Measurements from ENCODE around the gene AKAP11.
"Not testable (repeated sequence)": the region's sequence is repeated elsewhere in the genome, so short reads cannot be mapped to it uniquely, and the experiment has no call there.

AKAP11 gene

GRCh38 chr13:42272115-42272803 lies at the start of gene AKAP11:
Gene AKAP11 (plus strand): TSS chr13:42272152. CDS start chr13:42286349, 14,197 bp downstream.
- peak; percentile 45 for DNase-seq (ENCODE audit: low spot score)

- no peak for DNase-seq (ENCODE audit: low spot score)
These were observed 48.3 kb upstream of the AKAP11 start for GRCh38 chr13:42223681-42224080.

- DNase-seq (ENCODE audit: low spot score): no peak
These were observed 46.9 kb upstream of the AKAP11 start for GRCh38 chr13:42225051-42225450.

GRCh38 chr13:42226759-42227158 lies 45.2 kb upstream of the AKAP11 start:
- DNase-seq (ENCODE audit: low spot score): not testable (repeated sequence)

DNA sequence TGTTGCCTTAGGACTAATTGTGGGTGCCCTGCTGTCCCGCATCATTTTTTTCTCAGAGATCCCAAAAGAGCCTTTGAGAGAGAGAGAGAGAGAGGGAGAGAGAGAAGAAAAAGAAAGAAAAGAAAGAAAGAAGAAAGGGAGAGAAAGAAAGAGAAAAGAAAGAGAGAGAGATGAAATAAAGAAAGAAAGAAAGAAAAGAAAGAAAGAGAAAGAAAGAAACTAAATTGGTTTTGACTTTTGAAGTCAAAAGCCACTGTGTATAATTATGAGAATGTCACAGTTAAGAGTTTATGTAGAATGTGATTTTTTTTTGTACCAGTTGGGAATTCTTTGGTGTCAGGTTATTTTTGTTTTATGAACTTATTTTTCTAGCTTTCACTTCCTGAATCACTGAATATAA lies 43.4 kb upstream of the AKAP11 start:
- no peak for DNase-seq (ENCODE audit: low spot score)

GRCh38 chr13:42229287-42229686 lies 42.7 kb upstream of the AKAP11 start:
- no peak for DNase-seq (ENCODE audit: low spot score)

DNA sequence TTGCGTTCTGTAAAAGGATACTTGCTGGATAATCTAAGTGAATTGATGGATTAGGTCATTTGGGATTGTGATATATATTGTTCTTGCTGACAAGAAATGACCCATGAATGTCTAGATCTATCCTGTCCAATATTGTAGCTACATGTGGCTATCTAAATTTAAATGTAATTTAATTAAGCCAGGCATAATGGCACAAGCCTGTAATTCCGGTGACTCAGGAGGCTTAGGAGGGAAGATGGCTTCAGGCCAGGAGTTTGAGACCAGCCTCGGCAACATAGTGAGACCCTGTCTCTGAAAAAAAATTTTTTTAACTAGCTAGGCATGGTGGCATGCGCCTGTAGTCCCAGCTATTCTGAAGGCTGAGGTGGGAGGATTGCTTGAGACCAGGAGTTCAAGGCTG lies 39.3 kb upstream of the AKAP11 start:
- no peak for DNase-seq (ENCODE audit: low spot score)

GRCh38 chr13:42233726-42234125 lies 38.2 kb upstream of the AKAP11 start:
- DNase-seq (ENCODE audit: low spot score): no peak

DNA sequence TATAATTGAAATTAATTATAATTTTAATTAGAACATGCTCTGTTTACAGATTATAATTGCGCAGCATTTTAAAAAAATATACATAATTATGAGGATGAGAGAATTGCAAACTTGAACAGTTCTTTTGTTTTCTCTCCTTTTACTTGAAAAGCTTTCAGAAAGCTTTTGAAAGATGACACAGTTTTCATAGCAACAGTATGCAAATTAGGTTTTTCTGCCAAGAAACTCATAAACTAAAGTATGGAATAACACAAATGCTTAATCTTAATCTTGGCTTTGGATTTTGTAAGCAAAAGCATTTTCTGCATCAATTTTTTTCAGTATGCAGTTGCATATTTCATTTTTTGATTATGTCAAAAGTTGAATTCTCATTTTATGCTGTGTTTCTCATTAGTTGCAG lies 32.8 kb upstream of the AKAP11 start:
- DNase-seq (ENCODE audit: low spot score): no peak

GRCh38 chr13:42239644-42240043 lies 32.3 kb upstream of the AKAP11 start:
- DNase-seq (ENCODE audit: low spot score): no peak

GRCh38 chr13:42246541-42246940 lies 25.4 kb upstream of the AKAP11 start:
- DNase-seq (ENCODE audit: low spot score): peak; percentile 49

- no peak for DNase-seq (ENCODE audit: low spot score)
These were observed 24.1 kb upstream of the AKAP11 start for GRCh38 chr13:42247883-42248282.

GRCh38 chr13:42255886-42256285 lies 16.1 kb upstream of the AKAP11 start:
- DNase-seq (ENCODE audit: low spot score): no peak

DNA sequence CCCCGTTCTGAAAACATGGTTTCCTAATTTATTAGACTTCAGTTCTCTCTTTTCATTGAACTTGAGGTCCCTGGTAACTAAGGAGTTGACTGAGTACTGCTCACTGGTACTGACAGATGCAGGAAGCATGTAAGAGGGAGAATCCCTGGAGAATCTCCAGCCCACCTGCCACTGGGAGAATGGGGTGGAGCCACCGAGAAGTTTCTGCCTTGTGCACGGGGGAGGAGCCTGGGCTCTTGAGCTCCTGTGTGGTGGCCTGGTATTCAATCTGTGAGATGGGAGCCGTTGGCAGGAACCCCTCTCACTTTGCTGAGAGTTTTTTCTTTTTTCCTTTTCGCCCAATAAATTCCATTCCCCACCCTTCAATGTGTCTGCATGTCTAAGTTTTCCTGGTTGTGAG lies 13.2 kb upstream of the AKAP11 start:
- no peak for DNase-seq (ENCODE audit: low spot score)

DNA sequence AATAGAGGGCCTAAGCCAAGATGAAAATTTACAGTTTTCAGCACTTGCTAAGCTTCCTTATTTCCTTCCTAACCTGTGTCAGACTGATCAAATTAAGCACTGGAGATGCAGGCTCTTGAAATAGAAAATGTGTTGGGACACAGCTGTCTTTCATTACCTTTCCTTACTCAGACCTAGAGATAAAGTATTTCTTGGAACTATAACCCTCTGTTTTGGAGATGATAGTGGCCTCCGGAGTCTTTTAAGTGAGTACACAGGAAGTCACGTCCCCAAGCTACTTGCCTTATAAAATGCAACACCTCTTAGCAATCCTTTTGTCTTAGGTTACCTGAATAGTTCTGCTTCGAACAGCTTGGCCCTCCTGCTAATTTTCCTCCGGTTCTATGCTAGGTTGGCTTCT lies 12.4 kb upstream of the AKAP11 start:
- DNase-seq (ENCODE audit: low spot score): no peak

DNA sequence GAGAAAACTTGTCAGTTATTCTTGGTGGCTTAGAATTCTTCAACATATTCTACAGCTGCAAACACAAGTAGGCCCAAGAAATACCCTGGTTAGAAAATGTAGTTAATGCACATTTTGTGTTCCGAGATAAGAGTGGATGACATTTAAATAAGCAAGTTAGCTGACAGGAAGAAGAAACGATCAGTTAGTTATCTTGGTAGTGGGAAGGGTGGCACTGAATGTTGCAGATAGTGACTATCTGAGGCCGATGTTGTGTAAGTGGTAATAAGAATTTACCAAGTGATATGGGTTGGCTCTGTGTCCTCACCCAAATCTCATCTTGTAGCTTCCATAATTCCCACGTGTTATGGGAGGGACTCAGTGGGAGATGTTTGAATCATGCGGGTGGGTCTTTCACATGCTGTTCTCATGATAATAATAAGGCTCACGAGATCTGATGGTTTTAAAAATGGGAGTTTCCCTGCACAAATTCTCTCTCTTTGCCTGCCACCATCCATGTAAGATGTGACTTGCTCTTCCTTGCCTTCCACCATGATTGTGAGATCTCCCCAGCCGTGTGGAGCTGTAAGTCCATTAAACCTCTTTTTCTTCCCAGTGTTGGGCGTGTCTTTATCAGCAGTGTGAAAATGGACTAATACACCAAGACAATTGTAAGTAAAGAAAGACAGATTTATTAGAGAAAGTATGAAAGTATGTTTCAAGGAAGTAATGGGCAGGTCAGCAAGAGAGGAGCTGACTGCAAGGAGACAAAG lies 10.9 kb upstream of the AKAP11 start:
- no peak for DNase-seq (ENCODE audit: low spot score)

- DNase-seq (ENCODE audit: low spot score): no peak
These were observed 5.5 kb upstream of the AKAP11 start for GRCh38 chr13:42266473-42266872.

GRCh38 chr13:42270160-42270856 lies 1.6 kb upstream of the AKAP11 start:
- no peak for DNase-seq (ENCODE audit: low spot score)

DNA sequence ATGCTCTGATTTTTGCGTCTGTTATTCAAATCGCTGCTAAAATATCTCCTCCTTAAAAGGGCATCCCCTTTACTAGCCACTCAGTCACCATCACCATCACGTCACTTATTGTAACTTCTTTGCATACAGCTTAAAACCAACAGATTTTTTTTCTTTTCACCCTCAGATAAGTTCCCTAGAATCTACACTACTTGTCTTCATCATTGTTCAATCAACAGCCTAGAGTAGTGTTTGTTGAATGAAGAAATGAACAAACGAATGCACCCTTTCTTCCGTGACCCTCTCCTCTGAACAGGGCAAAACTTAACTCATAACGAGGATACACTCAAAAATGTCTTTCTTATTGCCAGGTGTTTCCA lies 1.1 kb upstream of the AKAP11 start:
- no peak for DNase-seq (ENCODE audit: low spot score)

DNA sequence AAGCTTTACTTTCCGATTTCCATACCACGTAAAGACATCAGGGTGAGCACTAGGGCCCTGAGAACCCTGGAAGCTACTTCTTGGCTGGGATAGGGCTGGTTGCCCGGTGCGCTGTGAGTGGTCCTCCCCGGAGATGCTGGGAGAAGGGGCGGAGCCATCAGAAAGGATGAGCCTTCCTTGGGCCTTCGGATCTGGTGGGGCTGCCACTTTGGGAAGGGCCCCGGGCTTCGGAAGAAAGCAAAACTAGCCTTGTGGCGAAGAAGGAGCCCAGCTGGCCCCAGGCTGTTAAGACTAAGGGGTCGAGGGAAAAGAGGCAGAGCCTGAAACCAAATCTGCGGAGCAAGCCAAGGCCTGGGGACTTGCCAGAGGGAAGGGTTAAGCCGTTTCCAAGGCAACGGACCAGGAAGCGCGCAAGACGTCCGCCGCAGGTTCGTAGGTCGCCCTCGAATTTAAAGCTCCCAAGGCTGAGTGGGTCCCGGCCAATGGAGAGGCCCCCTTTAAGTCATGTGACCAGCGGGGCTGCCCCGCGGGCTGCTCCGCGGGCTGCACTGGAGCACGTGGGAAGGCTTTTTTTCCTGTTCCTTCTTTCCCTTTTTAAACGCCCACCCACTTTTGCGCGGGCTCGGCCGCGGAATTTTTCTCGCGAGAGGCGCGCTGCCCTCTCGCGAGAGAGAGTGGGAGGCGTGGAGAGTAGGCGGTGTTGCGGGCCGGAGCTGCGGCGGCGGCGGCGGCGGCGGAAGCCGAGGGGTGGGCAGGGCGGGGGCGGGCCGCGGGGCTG lies 426 bp upstream of the AKAP11 start:
- peak; percentile 99 for DNase-seq (ENCODE audit: low spot score)

DNA sequence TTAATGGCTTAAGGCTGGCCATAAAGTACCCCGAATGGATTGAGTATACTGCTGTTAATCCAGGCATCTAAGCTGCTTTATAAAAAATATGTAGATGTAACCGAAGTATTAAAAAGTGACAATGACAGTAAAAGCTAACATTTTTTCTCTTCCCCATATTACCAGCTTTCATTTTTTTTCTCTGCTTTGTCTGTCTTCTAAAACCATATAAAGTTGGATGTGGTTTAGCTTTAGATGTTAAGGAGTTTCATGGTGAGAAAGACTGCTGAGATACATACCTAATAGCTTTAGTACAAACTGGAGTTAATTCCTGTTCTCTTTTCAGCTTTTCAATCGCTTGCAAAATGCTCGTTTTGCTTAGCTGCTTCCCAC lies 838 bp downstream of the AKAP11 start:
- no peak for DNase-seq (ENCODE audit: low spot score)

DNA sequence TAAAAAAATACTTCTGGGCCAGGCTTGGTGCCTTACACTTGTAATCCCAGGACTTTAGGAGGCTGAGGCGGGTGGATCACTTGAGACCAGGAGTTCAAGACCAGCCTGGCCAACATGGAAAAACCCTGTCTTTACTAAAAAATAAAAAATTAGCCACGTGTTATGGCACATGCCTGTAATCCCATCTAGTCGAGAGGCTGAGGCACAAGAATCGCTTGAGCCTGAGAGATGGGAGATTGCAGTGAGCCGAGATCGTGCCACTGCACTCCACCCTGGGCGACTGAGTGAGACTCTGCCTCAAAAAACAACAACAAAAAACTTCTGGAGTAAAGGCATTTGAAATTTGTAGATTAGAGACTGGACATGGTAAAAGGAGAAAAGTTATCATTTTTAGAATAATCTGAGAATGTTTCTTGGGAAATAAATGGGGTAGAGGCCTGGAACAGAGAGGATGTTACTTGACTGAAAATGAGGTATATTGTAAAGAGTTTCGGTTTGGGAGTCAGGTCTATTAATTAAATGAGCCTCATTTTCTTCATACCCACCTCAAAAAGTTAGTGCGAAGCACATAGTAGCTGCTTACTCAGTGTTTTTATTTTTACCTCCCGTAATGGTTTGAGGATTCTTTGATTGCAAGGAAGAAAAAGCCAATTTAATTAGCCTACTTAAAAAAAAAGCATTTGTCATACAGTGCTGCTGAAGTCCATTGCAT lies 2.6 kb downstream of the AKAP11 start:
- DNase-seq (ENCODE audit: low spot score): no peak
